ENCODE data around the gene RNASE12.

The RNASE12 gene

DNA sequence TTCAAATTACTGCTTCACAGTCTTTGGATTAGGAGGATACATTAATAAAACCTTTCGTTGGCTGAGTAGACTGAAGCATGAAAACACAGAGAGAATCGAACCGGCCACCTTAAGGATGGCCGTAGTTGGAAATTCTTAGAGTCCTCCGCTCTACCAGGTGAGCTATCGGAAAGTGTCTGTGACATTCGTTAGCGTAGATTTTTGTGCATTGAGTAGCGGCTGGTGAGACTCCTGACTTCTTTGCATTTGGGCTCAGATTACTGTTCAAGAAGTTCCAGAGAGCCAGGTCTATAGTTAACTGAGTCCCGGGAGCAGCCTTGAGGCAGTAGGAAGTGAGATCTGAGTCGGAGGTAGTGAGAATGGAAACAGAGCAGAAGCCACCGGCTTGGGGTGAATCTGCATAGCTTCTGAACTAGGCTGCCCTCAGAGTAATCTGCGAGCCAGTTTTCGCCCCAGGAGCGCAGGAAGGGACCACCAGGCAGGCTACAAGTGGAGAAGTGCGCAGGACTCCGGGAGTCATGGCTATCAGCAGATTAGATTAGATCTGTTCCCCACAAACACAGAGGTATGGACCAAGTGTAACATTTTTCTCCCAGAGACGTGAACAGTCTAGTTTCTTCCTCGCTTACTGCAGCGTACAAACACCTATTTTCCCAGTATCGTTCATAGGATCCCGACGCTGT, 39.3 kb upstream of the RNASE12 start:
- H3K27ac ChIP-seq (ENCODE audit: low read depth, low read length): peak overlapping the region; percentile 72
- WGBS (ENCODE audit: extremely low coverage, insufficient coverage, low lambda C conversion rate): no CpG with 5 or more reads among the region's 23 CpGs
- no peak overlapping the region for H4K8ac ChIP-seq (ENCODE audit: low read depth, low read length)
- peak overlapping the region; percentile 70 for H3K4me2 ChIP-seq (ENCODE audit: low read length)
- H3K4me1 ChIP-seq (ENCODE audit: control insufficient read depth, low read depth, low read length): peaks cover 12% of the 10 kb centered on the region
- H3K79me1 ChIP-seq (ENCODE audit: low read length): no peaks in the 10 kb centered on the region
- H3K56ac ChIP-seq (ENCODE audit: low read length): peak overlapping the region; percentile 86
- H4K5ac ChIP-seq (ENCODE audit: low read length): no peak overlapping the region
- H3K9ac ChIP-seq (ENCODE audit: low read length): peak overlapping the region; percentile 74
- peak overlapping the region; percentile 71 for H3K4me3 ChIP-seq (ENCODE audit: low read length)
- H2BK120ac ChIP-seq (ENCODE audit: low read depth, low read length): no peak overlapping the region
- H3K27me3 ChIP-seq (ENCODE audit: insufficient read depth, low read length, poor library complexity): no peaks in the 10 kb centered on the region
- no peaks in the 10 kb centered on the region for H3K36me3 ChIP-seq (ENCODE audit: control insufficient read depth, insufficient read depth, low read length)
- H3K18ac ChIP-seq (ENCODE audit: low read length): peak overlapping the region; percentile 21
- H2AK5ac ChIP-seq (ENCODE audit: low read length): no peak overlapping the region
- H3K23ac ChIP-seq (ENCODE audit: low read length): no peak overlapping the region
- H3K79me2 ChIP-seq (ENCODE audit: control insufficient read depth, insufficient read depth, low read length): no peaks in the 10 kb centered on the region
- peak overlapping the region; percentile 49 for H2BK5ac ChIP-seq (ENCODE audit: low read length)
- peak; percentile 94 for DNase-seq
- no peak overlapping the region for H3K4ac ChIP-seq (ENCODE audit: low read depth, low read length)
- no peak overlapping the region for H2BK15ac ChIP-seq (replicated peaks; ENCODE audit: low read depth)

DNA sequence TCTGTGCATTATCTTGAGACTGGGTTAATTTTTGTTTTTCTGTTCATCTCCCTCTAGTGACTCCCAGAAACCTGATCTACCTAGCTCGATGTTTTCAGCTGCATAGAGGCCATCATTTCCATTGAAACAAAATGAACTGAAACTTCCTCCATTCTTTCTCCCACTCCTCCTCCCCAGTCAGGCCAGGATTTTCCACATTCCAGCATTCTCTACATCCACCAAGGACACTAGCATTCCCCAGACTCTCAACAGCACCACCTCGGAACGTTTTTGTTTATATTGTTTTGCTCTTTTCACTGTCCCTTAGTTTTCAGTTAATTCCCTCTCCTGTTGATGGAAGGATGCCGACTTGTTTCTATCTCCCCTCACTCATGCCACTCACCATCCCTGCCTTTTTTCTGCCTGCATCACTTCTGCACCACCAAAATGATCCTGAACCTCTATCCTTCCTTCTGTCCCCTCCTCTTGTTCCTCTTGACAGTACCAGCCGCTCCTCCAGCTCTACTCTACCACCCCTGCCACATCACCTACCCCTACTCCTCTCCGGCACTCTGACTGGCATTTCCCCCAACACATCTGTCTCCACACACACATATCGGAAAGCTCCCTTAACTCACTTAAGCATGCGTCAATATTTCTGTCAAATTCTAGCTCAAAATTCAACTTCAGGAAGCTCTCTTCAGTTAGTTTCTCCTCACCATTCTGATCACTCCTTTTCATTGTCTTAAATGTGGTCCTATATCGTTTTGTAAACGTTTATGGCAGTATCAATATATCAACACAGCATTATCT, 37.1 kb upstream of the RNASE12 start:
- no peak overlapping the region for H4K5ac ChIP-seq (ENCODE audit: low read length)
- no peak overlapping the region for H2BK120ac ChIP-seq (ENCODE audit: low read depth, low read length)
- H2AK5ac ChIP-seq (ENCODE audit: low read length): no peak overlapping the region
- peak overlapping the region; percentile 20 for H3K4me2 ChIP-seq (ENCODE audit: low read length)
- no peak overlapping the region for H2BK5ac ChIP-seq (ENCODE audit: low read length)
- no peaks in the 10 kb centered on the region for H3K79me2 ChIP-seq (ENCODE audit: control insufficient read depth, insufficient read depth, low read length)
- no peaks in the 10 kb centered on the region for H3K27me3 ChIP-seq (ENCODE audit: insufficient read depth, low read length, poor library complexity)
- H3K56ac ChIP-seq (ENCODE audit: low read length): peak overlapping the region; percentile 51
- no peak overlapping the region for H3K23ac ChIP-seq (ENCODE audit: low read length)
- H2BK15ac ChIP-seq (replicated peaks; ENCODE audit: low read depth): no peak overlapping the region
- H3K79me1 ChIP-seq (ENCODE audit: low read length): no peaks in the 10 kb centered on the region
- H3K18ac ChIP-seq (ENCODE audit: low read length): no peak overlapping the region
- H3K36me3 ChIP-seq (ENCODE audit: control insufficient read depth, insufficient read depth, low read length): no peaks in the 10 kb centered on the region
- no peak overlapping the region for H3K4ac ChIP-seq (ENCODE audit: low read depth, low read length)
- H3K27ac ChIP-seq (ENCODE audit: low read depth, low read length): no peak overlapping the region
- no peak overlapping the region for H4K8ac ChIP-seq (ENCODE audit: low read depth, low read length)
- peak; percentile 62 for DNase-seq
- H3K4me3 ChIP-seq (ENCODE audit: low read length): no peak overlapping the region
- peaks cover 12% of the 10 kb centered on the region for H3K4me1 ChIP-seq (ENCODE audit: control insufficient read depth, low read depth, low read length)
- no CpG with 5 or more reads among the region's 10 CpGs for WGBS (ENCODE audit: extremely low coverage, insufficient coverage, low lambda C conversion rate)
- H3K9ac ChIP-seq (ENCODE audit: low read length): peak overlapping the region; percentile 43

DNA sequence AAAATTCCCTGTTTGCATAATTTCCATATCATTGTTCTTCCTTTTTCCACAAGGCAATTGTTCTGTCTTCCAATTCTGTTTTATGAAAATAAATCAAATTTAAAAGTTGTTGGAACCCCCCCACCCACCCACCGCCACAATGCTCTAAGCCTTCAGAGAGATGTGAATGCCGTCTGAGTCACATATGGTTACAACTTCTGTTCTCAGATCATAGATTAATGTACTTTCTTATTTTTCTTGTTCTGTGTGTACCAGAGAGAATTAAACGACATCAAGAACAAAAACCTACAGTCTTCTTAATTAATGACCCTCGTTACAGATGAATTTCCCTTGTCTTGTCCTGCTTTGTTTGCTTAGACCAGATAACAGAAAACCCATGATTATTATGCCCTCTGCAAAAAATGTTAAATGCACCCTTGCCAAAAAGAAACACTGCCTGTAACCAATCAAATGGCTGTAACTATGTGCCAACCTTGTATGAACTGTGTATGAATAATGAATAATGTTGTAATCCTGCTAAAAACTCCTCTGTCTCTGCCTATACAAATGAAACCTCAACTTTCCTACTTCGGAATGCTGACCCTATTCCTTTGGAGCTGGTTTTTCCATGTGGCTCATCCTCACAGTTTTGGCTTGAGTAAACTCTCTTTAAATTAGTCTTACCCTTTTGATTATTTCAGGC, 36.3 kb upstream of the RNASE12 start:
- no peaks in the 10 kb centered on the region for H3K79me1 ChIP-seq (ENCODE audit: low read length)
- no peak overlapping the region for H3K4ac ChIP-seq (ENCODE audit: low read depth, low read length)
- no peak overlapping the region for H2BK15ac ChIP-seq (replicated peaks; ENCODE audit: low read depth)
- no peak overlapping the region for H3K4me2 ChIP-seq (ENCODE audit: low read length)
- no peak overlapping the region for H3K23ac ChIP-seq (ENCODE audit: low read length)
- H2BK120ac ChIP-seq (ENCODE audit: low read depth, low read length): no peak overlapping the region
- H3K9ac ChIP-seq (ENCODE audit: low read length): no peak overlapping the region
- no peak overlapping the region for H3K27ac ChIP-seq (ENCODE audit: low read depth, low read length)
- no peak overlapping the region for H3K18ac ChIP-seq (ENCODE audit: low read length)
- H4K5ac ChIP-seq (ENCODE audit: low read length): no peak overlapping the region
- WGBS (ENCODE audit: extremely low coverage, insufficient coverage, low lambda C conversion rate): no CpG with 5 or more reads among the region's 5 CpGs
- no peak overlapping the region for H4K8ac ChIP-seq (ENCODE audit: low read depth, low read length)
- no peak for DNase-seq
- H3K4me3 ChIP-seq (ENCODE audit: low read length): no peak overlapping the region
- H3K4me1 ChIP-seq (ENCODE audit: control insufficient read depth, low read depth, low read length): peaks cover 12% of the 10 kb centered on the region
- no peaks in the 10 kb centered on the region for H3K36me3 ChIP-seq (ENCODE audit: control insufficient read depth, insufficient read depth, low read length)
- H2BK5ac ChIP-seq (ENCODE audit: low read length): no peak overlapping the region
- no peak overlapping the region for H2AK5ac ChIP-seq (ENCODE audit: low read length)
- H3K56ac ChIP-seq (ENCODE audit: low read length): peak overlapping the region; percentile 59
- H3K79me2 ChIP-seq (ENCODE audit: control insufficient read depth, insufficient read depth, low read length): no peaks in the 10 kb centered on the region
- no peaks in the 10 kb centered on the region for H3K27me3 ChIP-seq (ENCODE audit: insufficient read depth, low read length, poor library complexity)

DNA sequence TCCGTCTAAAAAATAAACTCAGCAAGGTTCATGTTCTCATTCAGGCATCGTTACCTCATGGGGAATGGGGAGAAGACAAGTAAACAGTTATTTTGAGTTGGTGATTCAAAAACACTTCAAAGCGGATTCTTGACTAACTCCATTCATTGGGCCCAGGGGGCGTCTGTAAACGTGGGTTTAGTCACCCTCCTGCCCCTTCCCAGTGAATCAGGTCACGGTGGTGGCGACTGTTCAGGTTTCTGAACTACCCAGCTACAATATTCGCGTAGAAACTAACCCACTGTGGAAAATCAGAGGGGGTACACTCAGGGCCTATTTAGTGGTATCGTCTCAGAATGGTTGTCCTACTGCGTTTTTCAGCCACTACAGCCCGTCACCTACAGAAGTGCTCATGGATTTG, 35.1 kb upstream of the RNASE12 start:
- Histone ChIP-seq H2BK120ac (ENCODE audit: low read depth, low read length) (no peak overlapping the region), H2BK15ac (replicated peaks; ENCODE audit: low read depth) (no peak overlapping the region), H3K4me2 (ENCODE audit: low read length) (peak overlapping the region; percentile 69), H3K4ac (ENCODE audit: low read depth, low read length) (no peak overlapping the region), H3K27me3 (ENCODE audit: insufficient read depth, low read length, poor library complexity) (no peaks in the 10 kb centered on the region), H3K9ac (ENCODE audit: low read length) (peak overlapping the region; percentile 68), H3K79me1 (ENCODE audit: low read length) (no peaks in the 10 kb centered on the region), H4K5ac (ENCODE audit: low read length) (no peak overlapping the region), H3K56ac (ENCODE audit: low read length) (peak overlapping the region; percentile 82), H3K36me3 (ENCODE audit: control insufficient read depth, insufficient read depth, low read length) (no peaks in the 10 kb centered on the region), H3K4me1 (ENCODE audit: control insufficient read depth, low read depth, low read length) (peaks cover 12% of the 10 kb centered on the region), H2AK5ac (ENCODE audit: low read length) (no peak overlapping the region), H3K23ac (ENCODE audit: low read length) (no peak overlapping the region), H3K18ac (ENCODE audit: low read length) (no peak overlapping the region), H2BK5ac (ENCODE audit: low read length) (peak overlapping the region; percentile 17), H3K4me3 (ENCODE audit: low read length) (peak overlapping the region; percentile 36), H3K27ac (ENCODE audit: low read depth, low read length) (no peak overlapping the region), H3K79me2 (ENCODE audit: control insufficient read depth, insufficient read depth, low read length) (no peaks in the 10 kb centered on the region), H4K8ac (ENCODE audit: low read depth, low read length) (no peak overlapping the region)
- WGBS (ENCODE audit: extremely low coverage, insufficient coverage, low lambda C conversion rate): no CpG with 5 or more reads among the region's 12 CpGs
- DNase-seq: no peak

DNA sequence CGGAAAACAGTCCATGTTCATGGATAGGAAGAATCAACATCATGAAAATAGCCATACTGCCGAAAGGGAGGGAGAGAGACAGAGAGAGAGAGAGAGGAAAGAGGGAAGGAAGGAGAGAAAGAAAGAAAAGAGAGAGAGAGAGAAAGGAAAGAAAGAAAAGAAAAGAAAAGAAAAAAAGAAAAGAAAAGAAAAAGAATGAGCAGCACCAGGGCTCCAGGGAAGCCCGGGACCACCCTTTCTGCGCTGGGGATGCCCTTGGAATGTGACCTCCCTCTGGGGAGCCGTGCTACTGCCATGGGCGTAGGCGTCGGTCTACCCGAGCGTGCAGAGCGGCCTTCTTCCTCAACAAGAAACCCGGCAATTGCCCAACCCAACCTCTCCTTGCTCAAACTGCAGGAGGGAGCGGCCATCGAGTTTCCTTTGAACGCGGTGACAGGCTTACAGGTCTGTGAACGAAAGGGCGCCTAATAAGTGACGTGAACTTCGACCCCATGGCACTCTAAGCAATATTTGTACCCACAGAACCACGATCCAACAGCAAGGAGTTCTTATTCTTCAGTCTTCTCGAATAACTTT, 33.4 kb upstream of the RNASE12 start:
- no peaks in the 10 kb centered on the region for H3K27me3 ChIP-seq (ENCODE audit: insufficient read depth, low read length, poor library complexity)
- peak overlapping the region; percentile 56 for H3K9ac ChIP-seq (ENCODE audit: low read length)
- H3K27ac ChIP-seq (ENCODE audit: low read depth, low read length): no peak overlapping the region
- no peaks in the 10 kb centered on the region for H3K79me2 ChIP-seq (ENCODE audit: control insufficient read depth, insufficient read depth, low read length)
- no peak overlapping the region for H2BK120ac ChIP-seq (ENCODE audit: low read depth, low read length)
- H3K4me1 ChIP-seq (ENCODE audit: control insufficient read depth, low read depth, low read length): peaks cover 12% of the 10 kb centered on the region
- no peaks in the 10 kb centered on the region for H3K36me3 ChIP-seq (ENCODE audit: control insufficient read depth, insufficient read depth, low read length)
- DNase-seq: peak; percentile 95
- H2BK15ac ChIP-seq (replicated peaks; ENCODE audit: low read depth): no peak overlapping the region
- H4K5ac ChIP-seq (ENCODE audit: low read length): no peak overlapping the region
- no peak overlapping the region for H2AK5ac ChIP-seq (ENCODE audit: low read length)
- no peak overlapping the region for H3K4ac ChIP-seq (ENCODE audit: low read depth, low read length)
- no peak overlapping the region for H4K8ac ChIP-seq (ENCODE audit: low read depth, low read length)
- H3K56ac ChIP-seq (ENCODE audit: low read length): peak overlapping the region; percentile 65
- no peaks in the 10 kb centered on the region for H3K79me1 ChIP-seq (ENCODE audit: low read length)
- H3K4me3 ChIP-seq (ENCODE audit: low read length): peak overlapping the region; percentile 60
- H3K4me2 ChIP-seq (ENCODE audit: low read length): peak overlapping the region; percentile 67
- no CpG with 5 or more reads among the region's 22 CpGs for WGBS (ENCODE audit: extremely low coverage, insufficient coverage, low lambda C conversion rate)
- H3K23ac ChIP-seq (ENCODE audit: low read length): no peak overlapping the region
- no peak overlapping the region for H3K18ac ChIP-seq (ENCODE audit: low read length)
- H2BK5ac ChIP-seq (ENCODE audit: low read length): no peak overlapping the region
